CD14-positive monocyte (primary cell): ENCODE results near the gene CHKA. TPM values are rescaled to one million over a fixed set of nuclear protein-coding genes. Genes with fewer than 3 reads are reported as not detected.

Experiments
- DNase-seq, 3 donors: peaks; one replicate each; pipeline ENCODE4 v3.0.0-alpha.2; 2011 to 2022
- H2AFZ ChIP-seq: 2 replicates; pipeline ENCODE4 v1.6.0; 2012; ENCODE audit warnings: mild to moderate bottlenecking, low read depth, low read length, inconsistent platforms; ENCODE audit not compliant: insufficient read depth, poor library complexity, severe bottlenecking
- H3K27ac ChIP-seq, 2 donors: 1 replicate in 1 of 2; 2 replicates in 1 of 2; pipeline ENCODE4 v1.5.1; 2012 to 2013; ENCODE audit warnings: low read length in 2 of 2, control low read depth in 1 of 2, inconsistent platforms in 1 of 2, low read depth in 1 of 2, mild to moderate bottlenecking in 1 of 2
- H3K27me3 ChIP-seq, 2 donors: one replicate each; pipeline versions ENCODE4 v1.6.0 to v1.6.1; 2011 to 2013; ENCODE audit warnings: low read length in 2 of 2; ENCODE audit not compliant: control insufficient read depth in 2 of 2, insufficient read depth in 2 of 2
- H3K36me3 ChIP-seq, 2 donors: replicated peaks in 1 of 2; 1 replicate in 1 of 2; 2 replicates in 1 of 2; pipeline versions ENCODE4 v1.5.1 to v1.6.1; 2012 to 2013; ENCODE audit warnings: low read length in 2 of 2, control low read depth in 1 of 2, inconsistent platforms in 1 of 2, mild to moderate bottlenecking in 1 of 2; ENCODE audit not compliant: insufficient read depth in 2 of 2, control insufficient read depth in 1 of 2
- H3K4me1 ChIP-seq, 2 donors: 1 replicate in 1 of 2; 2 replicates in 1 of 2; pipeline versions ENCODE4 v1.5.1 to v1.6.1; 2012 to 2013; ENCODE audit warnings: low read length in 2 of 2, control low read depth in 1 of 2, inconsistent platforms in 1 of 2, mild to moderate bottlenecking in 1 of 2, moderate library complexity in 1 of 2; ENCODE audit not compliant: insufficient read depth in 2 of 2, control insufficient read depth in 1 of 2
- H3K4me2 ChIP-seq: replicated peaks from 2 replicates; pipeline ENCODE3; 2012; ENCODE audit warnings: low read length, moderate library complexity, mild to moderate bottlenecking; ENCODE audit not compliant: poor library complexity, severe bottlenecking; ENCODE audit errors: extremely low read depth
- H3K4me3 ChIP-seq, 3 experiments: fragments of 200-600 bp in 1 of 3; sonication (generic) in 1 of 3; replicated peaks in 1 of 3; 1 replicate in 2 of 3; 2 replicates in 1 of 3; pipeline ENCODE4 v1.5.1; 2011 to 2013; ENCODE audit warnings: low read length in 3 of 3, mild to moderate bottlenecking in 3 of 3, control low read depth in 2 of 3, low read depth in 2 of 3, inconsistent platforms in 1 of 3, moderate library complexity in 1 of 3
- H3K79me2 ChIP-seq: 2 replicates; pipeline ENCODE4 v1.6.0; 2012; ENCODE audit warnings: mild to moderate bottlenecking, control low read depth, inconsistent platforms, low read length, moderate library complexity; ENCODE audit not compliant: insufficient read depth
- H3K9ac ChIP-seq: 2 replicates; pipeline ENCODE4 v1.6.0; 2017; ENCODE audit warnings: low read length, mild to moderate bottlenecking; ENCODE audit not compliant: insufficient read depth, poor library complexity, severe bottlenecking
- H3K9me3 ChIP-seq, 2 donors: replicated peaks in 1 of 2; 1 replicate in 1 of 2; 2 replicates in 1 of 2; pipeline versions ENCODE4 v1.5.1 to v1.6.1; 2012 to 2013; ENCODE audit warnings: low read length in 2 of 2, control low read depth in 1 of 2; ENCODE audit not compliant: control insufficient read depth in 1 of 2, insufficient read depth in 1 of 2
- H4K20me1 ChIP-seq: 2 replicates; pipeline ENCODE4 v1.6.0; 2012; ENCODE audit warnings: mild to moderate bottlenecking, low read length, control low read depth, moderate library complexity; ENCODE audit not compliant: insufficient read depth
- H3K27ac Mint-ChIP-seq, 7 donors: one replicate each; pipeline ENCODE4 v1.8.0; 2020; ENCODE audit warnings: mild to moderate bottlenecking in 7 of 7, mixed read lengths in 7 of 7, moderate library complexity in 6 of 7, inconsistent platforms in 2 of 7
- H3K27me3 Mint-ChIP-seq, 3 donors: one replicate each; pipeline ENCODE4 v1.8.0; 2021 to 2022; ENCODE audit warnings: low read depth in 3 of 3, mild to moderate bottlenecking in 3 of 3, mixed read lengths in 3 of 3, moderate library complexity in 3 of 3, inconsistent platforms in 1 of 3
- H3K36me3 Mint-ChIP-seq, 2 donors: one replicate each; pipeline ENCODE4 v1.8.0; 2020; ENCODE audit warnings: mixed read lengths in 2 of 2, inconsistent platforms in 1 of 2, mild to moderate bottlenecking in 1 of 2
- H3K4me1 Mint-ChIP-seq: one replicate; pipeline ENCODE4 v1.8.0; 2020; ENCODE audit warnings: mild to moderate bottlenecking, mixed read lengths
- H3K4me3 Mint-ChIP-seq, 2 donors: one replicate each; pipeline ENCODE4 v1.8.0; 2020; ENCODE audit warnings: mild to moderate bottlenecking in 2 of 2, mixed read lengths in 2 of 2, moderate library complexity in 1 of 2
- H3K9me3 Mint-ChIP-seq, 7 donors: one replicate each; pipeline ENCODE4 v1.8.0; 2020 to 2022; ENCODE audit warnings: mixed read lengths in 7 of 7, mild to moderate bottlenecking in 6 of 7, moderate library complexity in 6 of 7, inconsistent platforms in 2 of 7
- CTCF ChIP-seq: fragments of 200-600 bp; IDR thresholded peaks from one replicate; pipeline ENCODE4 v1.8.0; 2022; ENCODE audit warnings: antibody characterized with exemption, mild to moderate bottlenecking
- WGBS: methylation state at CpG from one replicate; pipeline ENCODE4 v1.1.5; 2013; ENCODE audit warnings: missing lambda C conversion rate; ENCODE audit not compliant: insufficient coverage; 5-methylcytosine and 5-hydroxymethylcytosine counted together
- intact Hi-C, 2 donors: fragments of 100-400 bp; cut with micrococcal nuclease; formaldehyde crosslinking; loops; one replicate each; pipeline versions ENCODE4 v1.15.0 to v1.15.1; 2023
- polyA plus RNA-seq, 3 donors: library from polyadenylated mRNA; depleted of rRNA in 1 of 3; unstranded in 2 of 3; stranded (reverse) in 1 of 3; fragments of 300-500 nt in 2 of 3; fragments of >200 nt in 1 of 3; fragmentation: Illumina TruSeq in 2 of 3; gene quantifications; 1 replicate in 2 of 3; 2 replicates in 1 of 3; pipeline ENCODE4 v1.2.3, GENCODE V29; 2012 to 2021

CHKA gene
- polyA plus RNA-seq, 3 donors: 2.8 to 20.9 (median 5.7) TPM

DNA sequence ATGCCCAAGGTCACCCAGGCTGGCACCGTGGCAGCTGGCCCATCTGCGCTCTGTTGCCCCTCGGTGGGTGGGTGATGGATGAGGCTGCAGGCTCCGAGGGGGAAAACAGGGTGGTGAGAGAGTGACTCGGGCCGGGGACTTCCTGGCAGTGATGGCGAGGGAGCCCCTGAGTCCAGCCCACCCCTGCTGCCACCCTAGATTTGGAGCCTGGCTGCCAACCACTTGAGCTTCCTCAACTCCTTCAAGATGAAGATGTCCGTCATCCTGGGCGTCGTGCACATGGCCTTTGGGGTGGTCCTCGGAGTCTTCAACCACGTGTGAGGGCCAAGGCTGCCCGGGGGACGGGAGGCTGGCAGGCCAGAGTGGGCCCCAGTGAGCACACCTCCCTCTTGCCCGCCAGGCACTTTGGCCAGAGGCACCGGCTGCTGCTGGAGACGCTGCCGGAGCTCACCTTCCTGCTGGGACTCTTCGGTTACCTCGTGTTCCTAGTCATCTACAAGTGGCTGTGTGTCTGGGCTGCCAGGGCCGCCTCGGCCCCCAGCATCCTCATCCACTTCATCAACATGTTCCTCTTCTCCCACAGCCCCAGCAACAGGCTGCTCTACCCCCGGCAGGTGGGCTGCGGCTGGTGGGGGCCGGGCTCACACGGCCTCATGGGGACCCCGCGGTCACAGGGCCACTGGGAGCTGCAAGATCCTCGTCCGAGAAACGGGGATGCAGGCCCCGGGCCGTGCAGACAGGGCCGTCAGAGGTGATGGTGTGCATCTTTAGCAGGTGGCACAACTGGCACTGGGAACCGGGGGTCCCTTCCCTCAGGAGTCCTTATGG lies 72.3 kb downstream of the CHKA start:
- Histone ChIP-seq H3K4me3 (no peak overlapping the region), H3K36me3 (peaks cover 93 to 100% of the 10 kb centered on the region in 2 donors), H3K9me3 (no peaks in the 10 kb centered on the region), H3K4me1 (no peaks in the 10 kb centered on the region), H3K4me2 (no peak overlapping the region), H4K20me1 (peaks cover 100% of the 10 kb centered on the region), H3K79me2 (peaks cover 25% of the 10 kb centered on the region), H3K27me3 (no peaks in the 10 kb centered on the region), H3K27ac (peak overlapping the region in 1 of 2 donors; percentile 8), H2AFZ (no peak overlapping the region), H3K9ac (no peak overlapping the region)
- no peak for TF ChIP-seq CTCF
- Mint-ChIP-seq H3K27ac (peak overlapping the region in 1 of 7 donors; percentile 26), H3K4me1 (no peaks in the 10 kb centered on the region), H3K36me3 (peaks cover 74 to 84% of the 10 kb centered on the region in 2 donors), H3K9me3 (peaks cover 0 to 6% (median 0%) of the 10 kb centered on the region in 7 donors), H3K4me3 (no peak overlapping the region), H3K27me3 (peaks cover 0 to 2% (median 0%) of the 10 kb centered on the region in 3 donors)
- DNase-seq: no peak
- 94% methylated on average over 26 of the region's 35 CpGs for WGBS
- intact Hi-C loops: no loop called here

DNA sequence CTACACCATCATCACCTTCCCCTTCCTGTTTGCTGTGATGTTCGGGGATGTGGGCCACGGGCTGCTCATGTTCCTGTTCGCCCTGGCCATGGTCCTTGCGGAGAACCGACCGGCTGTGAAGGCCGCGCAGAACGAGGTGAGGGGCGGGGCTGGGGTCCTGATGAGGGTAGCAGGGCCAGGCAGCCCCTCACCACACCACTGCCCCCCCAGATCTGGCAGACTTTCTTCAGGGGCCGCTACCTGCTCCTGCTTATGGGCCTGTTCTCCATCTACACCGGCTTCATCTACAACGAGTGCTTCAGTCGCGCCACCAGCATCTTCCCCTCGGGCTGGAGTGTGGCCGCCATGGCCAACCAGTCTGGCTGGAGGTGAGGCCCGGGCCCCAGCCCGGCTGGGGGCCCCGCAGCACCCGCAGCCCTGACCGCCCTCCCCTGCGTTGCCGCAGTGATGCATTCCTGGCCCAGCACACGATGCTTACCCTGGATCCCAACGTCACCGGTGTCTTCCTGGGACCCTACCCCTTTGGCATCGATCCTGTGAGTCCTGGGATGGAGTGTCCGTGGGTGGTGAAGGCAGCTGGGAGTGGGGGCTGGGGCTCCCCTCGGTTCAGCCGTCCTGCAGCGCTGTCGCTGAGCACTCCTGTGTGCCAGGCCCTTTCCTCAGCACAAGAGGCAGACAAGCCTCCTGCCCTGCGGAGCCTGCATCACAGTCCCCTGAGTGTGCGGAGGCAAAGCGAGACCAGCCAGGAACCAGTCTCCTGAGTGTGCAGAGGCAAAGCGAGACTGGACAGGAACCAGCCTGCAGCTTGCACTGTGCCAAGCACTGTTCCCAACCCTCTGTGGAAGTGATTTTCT lies 73.5 kb downstream of the CHKA start:
- Histone ChIP-seq H3K4me1 (no peaks in the 10 kb centered on the region), H3K36me3 (peaks cover 99 to 100% of the 10 kb centered on the region in 2 donors), H4K20me1 (peaks cover 100% of the 10 kb centered on the region), H3K27me3 (no peaks in the 10 kb centered on the region), H2AFZ (no peak overlapping the region), H3K27ac (no peak overlapping the region), H3K4me3 (no peak overlapping the region), H3K9me3 (no peaks in the 10 kb centered on the region), H3K9ac (no peak overlapping the region), H3K4me2 (no peak overlapping the region), H3K79me2 (peaks cover 38% of the 10 kb centered on the region)
- peaks cover 0 to 6% (median 0%) of the 10 kb centered on the region in 7 donors for H3K9me3 Mint-ChIP-seq
- H3K4me3 Mint-ChIP-seq: no peak overlapping the region
- no peak for DNase-seq
- peak overlapping the region in 3 of 7 donors; percentile 24 to 42 (median 36) for H3K27ac Mint-ChIP-seq
- 98% methylated on average over 30 of the region's 37 CpGs for WGBS
- H3K4me1 Mint-ChIP-seq: no peaks in the 10 kb centered on the region
- intact Hi-C loops: no loop called here
- H3K36me3 Mint-ChIP-seq: peaks cover 69 to 83% of the 10 kb centered on the region in 2 donors
- TF ChIP-seq CTCF: no peak
- peaks cover 0 to 2% (median 0%) of the 10 kb centered on the region in 3 donors for H3K27me3 Mint-ChIP-seq
